K562 (cell line): ENCODE data around the gene KANK2. TPM values are rescaled to one million over a fixed set of nuclear protein-coding genes. Genes with fewer than 3 reads are reported as not detected.
A peak's percentile ranks its signal among the peaks of the same experiment; 100 is the strongest.

Experiments used
- ATAC-seq: fragments of 200-7000 bp; cut with Tn5 transposase; 3 replicates; pipeline ENCODE4 v1.9.1; 2020; ENCODE audit warnings: moderate library complexity
- BruUV-seq: library from RNA; stranded (reverse); fragments of 400-500 nt; replicated peaks from 2 replicates; lab custom pipeline; 2021; lab: Mats Ljungman, UMichigan
- CTCF ChIA-PET: fragments of 300-600 bp; formaldehyde crosslinking; extraction: SDS; loops from one replicate; lab custom pipeline; 2021; ENCODE audit warnings: low intra/inter-chr PET ratio; lab: Yijun Ruan, JAX
- POLR2A ChIA-PET: fragments of 300-600, 350-650 bp; sonication (Branson Sonifier 250); formaldehyde crosslinking; extraction: SDS; loops from one replicate; lab custom pipeline; 2021; ENCODE audit warnings: antibody characterized with exemption, inconsistent platforms; lab: Yijun Ruan, JAX
- DNase-seq, 4 experiments: peaks; one replicate each; pipeline versions ENCODE4 v3.0.0 to v3.0.0-alpha.2; 2011 to 2018; ENCODE audit warnings: low spot score in 3 of 4, mixed read lengths in 3 of 4; ENCODE audit errors: extremely low read depth in 1 of 4
- FAIRE-seq: peaks from 2 replicates; lab custom pipeline; 2011; peaks lifted over from hg19 to GRCh38; lab: Jason Lieb, UNC
- H2AFZ ChIP-seq: 2 replicates; pipeline ENCODE4 v1.6.0; 2011; ENCODE audit warnings: low read depth, low read length, control low read depth, inconsistent platforms
- H3K27ac ChIP-seq: fragments of 200-600 bp; 3 replicates; pipeline ENCODE4 v1.8.0; 2011; ENCODE audit warnings: low read depth, mild to moderate bottlenecking, control low read depth, inconsistent platforms, low read length, moderate library complexity, mixed read lengths; ENCODE audit errors: extremely low read depth
- H3K27me3 ChIP-seq, 2 experiments: fragments of 300-600 bp in 1 of 2; 2 replicates in 1 of 2; 3 replicates in 1 of 2; pipeline versions ENCODE4 v1.6.0 to v1.8.0; 2011; ENCODE audit warnings: inconsistent platforms in 2 of 2, low read length in 2 of 2, mild to moderate bottlenecking in 1 of 2, mixed read lengths in 1 of 2, moderate library complexity in 1 of 2; ENCODE audit not compliant: control insufficient read depth in 2 of 2, insufficient read depth in 2 of 2
- H3K36me3 ChIP-seq: fragments of 300-600 bp; 3 replicates; pipeline ENCODE4 v1.8.0; 2011; ENCODE audit warnings: mild to moderate bottlenecking, low read length, inconsistent platforms; ENCODE audit not compliant: control insufficient read depth, insufficient read depth
- H3K4me1 ChIP-seq, 2 experiments: fragments of 200-600 bp in 1 of 2; replicated peaks in 1 of 2; 2 replicates in 1 of 2; 3 replicates in 1 of 2; pipeline versions ENCODE4 v1.5.1 to v1.8.0; 2011; ENCODE audit warnings: inconsistent platforms in 2 of 2, low read length in 2 of 2, mild to moderate bottlenecking in 1 of 2, mixed read lengths in 1 of 2, moderate library complexity in 1 of 2; ENCODE audit not compliant: control insufficient read depth in 2 of 2, insufficient read depth in 2 of 2
- H3K4me2 ChIP-seq: 2 replicates; pipeline ENCODE4 v1.6.1; 2011; ENCODE audit warnings: low read length, control low read depth, inconsistent platforms, mixed read lengths; ENCODE audit not compliant: insufficient read depth
- H3K4me3 ChIP-seq: fragments of 200-600 bp; sonication (generic), shearing (Covaris generic); 2 replicates; pipeline ENCODE4 v1.5.1; 2016; ENCODE audit warnings: control low read depth, inconsistent platforms
- H3K79me2 ChIP-seq: fragments of 200-600 bp; 3 replicates; pipeline ENCODE4 v1.8.0; 2011; ENCODE audit warnings: low read length, inconsistent platforms; ENCODE audit not compliant: control insufficient read depth, insufficient read depth
- H3K9ac ChIP-seq, 2 experiments: 2 replicates each; pipeline versions ENCODE4 v1.6.0 to v1.6.1; 2011; ENCODE audit warnings: low read depth in 2 of 2, low read length in 2 of 2, control low read depth in 1 of 2, inconsistent platforms in 1 of 2, mild to moderate bottlenecking in 1 of 2, mixed read lengths in 1 of 2; ENCODE audit not compliant: insufficient read depth in 1 of 2
- H3K9me1 ChIP-seq: one replicate; pipeline ENCODE4 v1.6.0; 2011; ENCODE audit warnings: inconsistent platforms, mild to moderate bottlenecking, low read length, moderate library complexity; ENCODE audit not compliant: control insufficient read depth, insufficient read depth
- H3K9me3 ChIP-seq: replicated peaks from 2 replicates; pipeline ENCODE4 v1.5.1; 2011; ENCODE audit warnings: low read depth, low read length, inconsistent platforms; ENCODE audit not compliant: control insufficient read depth, insufficient read depth
- H4K20me1 ChIP-seq: replicated peaks from 2 replicates; pipeline ENCODE4 v1.6.1; 2011; ENCODE audit warnings: low read length, inconsistent platforms, mixed read lengths; ENCODE audit not compliant: control insufficient read depth, insufficient read depth
- BCOR ChIP-seq: fragments of 450-650 bp; IDR thresholded peaks from 2 replicates; pipeline ENCODE4 v1.6.1; 2016
- HMGN3 ChIP-seq: IDR thresholded peaks from 2 replicates; pipeline ENCODE4 v1.6.1; 2011; ENCODE audit warnings: borderline replicate concordance, low read depth, mild to moderate bottlenecking, mixed read lengths, low read length; ENCODE audit not compliant: insufficient read length; ENCODE audit errors: extremely low read depth
- KDM1A ChIP-seq, 2 experiments: fragments of 450-650 bp; IDR thresholded peaks; 2 replicates each; pipeline ENCODE4 v1.6.1; 2016; ENCODE audit warnings: mild to moderate bottlenecking in 2 of 2
- MBD2 ChIP-seq: sonication (generic); IDR thresholded peaks from 2 replicates; pipeline ENCODE4 v1.6.1; 2016; ENCODE audit warnings: low read depth, borderline replicate concordance
- PCBP1 ChIP-seq: fragments of 200-400 bp; formaldehyde crosslinking; IDR thresholded peaks from 2 replicates; pipeline ENCODE4 v1.6.1; 2018; ENCODE audit warnings: mild to moderate bottlenecking, low read depth, low read length; ENCODE audit not compliant: poor library complexity, severe bottlenecking
- PHF21A ChIP-seq: fragments of 450-650 bp; IDR thresholded peaks from 2 replicates; pipeline ENCODE4 v1.6.1; 2017; ENCODE audit warnings: low read depth, borderline replicate concordance
- SAFB ChIP-seq: fragments of 200-400 bp; formaldehyde crosslinking; IDR thresholded peaks from 2 replicates; pipeline ENCODE4 v1.6.1; 2017; ENCODE audit warnings: low read depth, low read length, borderline replicate concordance
- SIN3A ChIP-seq, 2 experiments: fragments of 150-350 bp in 1 of 2; IDR thresholded peaks; 2 replicates each; pipeline ENCODE4 v1.6.1; 2011 to 2016; ENCODE audit warnings: borderline replicate concordance in 2 of 2, low read depth in 2 of 2, low read length in 2 of 2, mild to moderate bottlenecking in 2 of 2, moderate library complexity in 2 of 2; ENCODE audit not compliant: control insufficient read depth in 1 of 2
- SMAD4 ChIP-seq: fragments of 250-450 bp; sonication (Bioruptor Pico); conservative IDR thresholded peaks from 2 replicates; pipeline ENCODE4 v1.8.0; 2021; ENCODE audit warnings: inconsistent platforms, mild to moderate bottlenecking, moderate library complexity
- ZBTB40 ChIP-seq, 2 experiments: fragments of 450-650 bp in 1 of 2; sonication (generic) in 1 of 2; formaldehyde crosslinking in 1 of 2; IDR thresholded peaks; 2 replicates each; pipeline versions ENCODE4 v1.7.1 to v1.9.0; 2016 to 2022; ENCODE audit warnings: inconsistent platforms in 1 of 2, mild to moderate bottlenecking in 1 of 2, missing genetic modification reagents in 1 of 2
- ZNF551 ChIP-seq: fragments of 250-450 bp; sonication (Bioruptor Pico); IDR thresholded peaks from 2 replicates; pipeline ENCODE4 v1.5.0; 2021; ENCODE audit warnings: mild to moderate bottlenecking, moderate library complexity
- WGBS: fragments of 100-300 bp; shearing (Covaris generic); methylation state at CpG from one replicate; pipeline ENCODE4 v1.1.6; 2016; ENCODE audit warnings: low coverage, mixed read lengths; ENCODE audit not compliant: insufficient coverage; ENCODE audit errors: missing lambda C conversion rate; 5-methylcytosine and 5-hydroxymethylcytosine counted together
- in situ Hi-C: fragments of 300-500 bp; cut with MboI; formaldehyde crosslinking; loops from 4 replicates; pipeline ENCODE4 v1.15.0; 2018; ENCODE audit warnings: inconsistent platforms, mixed read lengths
- intact Hi-C: fragments of 100-400 bp; cut with micrococcal nuclease; formaldehyde crosslinking; loops from 2 replicates; pipeline ENCODE4 v1.14.2; 2022
- polyA plus RNA-seq, 8 experiments: library from polyadenylated mRNA; depleted of rRNA in 4 of 8; stranded (reverse) in 5 of 8; unstranded in 3 of 8; fragments of >200 nt; fragmentation: Nextera tagmentation in 2 of 8; fragmentation: Illumina TruSeq in 1 of 8; extraction: Ambion mirVana in 2 of 8; extraction: Trizol in 1 of 8; gene quantifications; 2 replicates each; pipeline versions ENCODE4 v1.2.1 to v1.2.3, GENCODE V29; 2011 to 2014; ENCODE audit warnings: inconsistent platforms in 1 of 8, missing spikeins in 1 of 8
- total RNA-seq, 7 experiments: library from RNA; depleted of rRNA in 6 of 7; stranded (reverse); fragments of >200 nt in 6 of 7; fragmentation: Illumina TruSeq in 2 of 7; extraction: Trizol in 2 of 7; gene quantifications; 2 replicates each; pipeline versions ENCODE4 v1.2.1 to v1.2.3, GENCODE V29; 2011 to 2021; ENCODE audit warnings: low replicate concordance in 1 of 7

The KANK2 gene
- total and polyA plus RNA-seq, 9 of the 15 experiments (the other 6 are each of a cell fraction or from before 2014, with no cell fraction given) = 4.4 to 47.8 (median 21.3) TPM

- H3K9me3 ChIP-seq = no peaks in the 10 kb centered on the region
- H3K4me1 ChIP-seq = peaks cover 11 to 61% of the 10 kb centered on the region in 2 experiments; a peak in 4 of 5 replicates
- WGBS = 40% methylated on average over 15 of the region's 47 CpGs
- FAIRE-seq = no peak
- POLR2A ChIA-PET = interaction anchor here (0.6 to 2.5 kb wide), 4 partner anchors 11 to 75 kb away, joined by 3 to 6 read pairs (median 4); no protein-coding TSS in a partner anchor
- 0 out of 2 replicates have a peak, but pooled peaks cover 3% of the 10 kb centered on the region for H4K20me1 ChIP-seq
- H3K4me2 ChIP-seq = peak overlapping the region; percentile 85
- peak overlapping the region; percentile 59 to 93 for H3K9ac ChIP-seq
- DNase-seq = peak; percentile 52 to 73 (median 70)
- in situ Hi-C loops (no loop called here), intact Hi-C loops (loop anchor here (5.0 kb wide), 1 partner anchor 39 kb away; the partner anchor contains the start of gene SPC24)
- ATAC-seq = peak; percentile 66
- TSS peak; percentile 41 for BruUV-seq
- CTCF ChIA-PET = interaction anchor here (0.5 kb wide), 1 partner anchor 250 kb away, joined by 3 read pairs; no protein-coding TSS in a partner anchor
- peak overlapping the region; percentile 83 for H2AFZ ChIP-seq
- peak overlapping the region; percentile 67 for H3K27ac ChIP-seq
- H3K79me2 ChIP-seq = peaks cover 15% of the 10 kb centered on the region
- no peaks in the 10 kb centered on the region for H3K27me3 ChIP-seq
- peaks cover 34% of the 10 kb centered on the region for H3K36me3 ChIP-seq
- no peaks in the 10 kb centered on the region for H3K9me1 ChIP-seq
- peak overlapping the region; percentile 70 for H3K4me3 ChIP-seq
- TF ChIP-seq PCBP1 (peak; percentile 87), ZBTB40 (IDR thresholded peaks at IDR 0.05) (peak; percentile 58; the same call in 1 of the 2 replicates), ZBTB40 (CRISPR knock-in tag; IDR thresholded peaks at IDR 0.05) (no peak), KDM1A (IDR thresholded peaks at IDR 0.05) (peak; percentile 63 to 70), SMAD4 (CRISPR knock-in tag) (no peak), PHF21A (no peak), SAFB (0 out of 2 replicates have a peak, but pooled peaks have one; percentile 10), BCOR (peak; percentile 69), HMGN3 (no peak), SIN3A (IDR thresholded peaks at IDR 0.05; ENCODE audit: borderline replicate concordance in 2 of 2, control insufficient read depth in 1 of 2, low read depth in 2 of 2, low read length in 2 of 2) (peak; percentile 52 to 57; a peak in 1 of 4 replicates), MBD2 (no peak), ZNF551 (CRISPR knock-in tag) (no peak)
Measured at GRCh38 chr19:11196406-11197287, 698 bp downstream of the KANK2 start.
